ENCODE measurements around the gene COG5. TPM values are rescaled to one million over a fixed set of nuclear protein-coding genes. Genes with fewer than 3 reads are reported as not detected.

The COG5 gene
- total and polyA plus RNA-seq, 2 of the 4 experiments (the other 2 are of a cell fraction): 18.5 to 27.4 TPM

DNA sequence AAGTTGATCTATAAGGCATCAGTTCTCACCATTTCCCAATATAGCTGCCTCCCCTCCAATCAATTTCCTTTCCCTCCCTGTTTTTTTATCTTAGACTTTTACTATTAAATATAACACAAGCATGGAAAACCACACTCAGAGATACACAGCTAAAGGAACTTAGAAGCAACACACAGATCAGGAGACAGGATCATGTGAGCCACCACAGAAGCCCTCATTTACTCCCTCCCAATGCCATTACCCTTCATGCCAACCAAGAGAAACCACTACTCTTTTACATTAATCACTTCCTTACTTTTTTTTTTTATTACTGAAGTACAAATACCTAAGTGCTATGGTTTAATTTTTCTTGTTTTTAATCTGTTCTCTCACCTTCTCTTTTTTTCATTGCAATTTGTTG, 33.0 kb downstream of the COG5 start:
- BruUV-seq (replicated peaks): no TSS peak
- no peak overlapping the region for H2AK9ac ChIP-seq (replicated peaks; ENCODE audit: low read depth, low read length, poor library complexity)
- in situ Hi-C loops (cut with MboI; ENCODE audit: low sequenced_read_pairs) (no loop called here), intact Hi-C loops (cut with micrococcal nuclease) (no loop called here), dilution Hi-C loops (cut with HindIII; ENCODE audit: low sequenced_read_pairs, unreplicated experiment) (no loop called here)
- peaks cover 2% of the 10 kb centered on the region; the same call in 1 of the 2 replicates for H3K36me3 ChIP-seq (ENCODE audit: control insufficient read depth, insufficient read depth, low read length)
- H3K9me3 ChIP-seq (ENCODE audit: control insufficient read depth, insufficient read depth, low read length): no peaks in the 10 kb centered on the region
- H3K9ac ChIP-seq (ENCODE audit: low read depth, low read length): no peak overlapping the region
- H3K18ac ChIP-seq (ENCODE audit: low read depth, low read length): no peak overlapping the region
- H3K56ac ChIP-seq (ENCODE audit: extremely low read depth, insufficient read depth, low read length): no peak overlapping the region
- H2BK120ac ChIP-seq (ENCODE audit: low read depth, low read length): no peak overlapping the region
- H2BK20ac ChIP-seq (ENCODE audit: low read depth, low read length): no peak overlapping the region
- DNase-seq (no peak), ATAC-seq (ENCODE audit: low read depth) (no peak)
- CTCF ChIA-PET: no interaction called here
- no peak overlapping the region for H3K23ac ChIP-seq (ENCODE audit: low read depth, low read length)
- peaks cover 18 to 23% of the 10 kb centered on the region in 2 experiments for H3K79me1 ChIP-seq (ENCODE audit: low read depth in 1 of 2, low read length in 2 of 2)
- H3K4ac ChIP-seq (ENCODE audit: low read depth, low read length): no peak overlapping the region
- no peak overlapping the region for H4K91ac ChIP-seq (ENCODE audit: insufficient read depth, low read depth, low read length)
- H3K9me1 ChIP-seq (ENCODE audit: insufficient read depth, low read length): peaks cover 8% of the 10 kb centered on the region; the same call in 1 of the 2 replicates
- TF ChIP-seq MAFK (IDR thresholded peaks at IDR 0.05; ENCODE audit: low read depth, low read length) (no peak), POLR2A (IDR thresholded peaks at IDR 0.05; ENCODE audit: low read depth, low read length) (no peak), NFE2L2 (IDR thresholded peaks at IDR 0.05; ENCODE audit: low read depth, low read length) (no peak), SMC3 (IDR thresholded peaks at IDR 0.05; ENCODE audit: low read depth, low read length) (no peak), CHD1 (IDR thresholded peaks at IDR 0.05; ENCODE audit: low read depth, low read length) (no peak), CTCF (conservative IDR thresholded peaks at IDR 0.05; ENCODE audit: low read depth, low read length) (no peak), RFX5 (IDR thresholded peaks at IDR 0.05; ENCODE audit: low read depth, low read length) (no peak), MXI1 (IDR thresholded peaks at IDR 0.05; ENCODE audit: borderline replicate concordance, low read depth, low read length) (no peak), FOS (IDR thresholded peaks at IDR 0.05; ENCODE audit: low read depth, low read length) (no peak), ELK1 (IDR thresholded peaks at IDR 0.05; ENCODE audit: borderline replicate concordance, low read depth, low read length) (no peak), RCOR1 (IDR thresholded peaks at IDR 0.05; ENCODE audit: insufficient replicate concordance, low read length) (no peak), CEBPB (IDR thresholded peaks at IDR 0.05; ENCODE audit: low read depth, low read length) (no peak), MAZ (IDR thresholded peaks at IDR 0.05; ENCODE audit: borderline replicate concordance, low read depth, low read length) (no peak), BHLHE40 (IDR thresholded peaks at IDR 0.05; ENCODE audit: low read depth, low read length) (no peak), RAD21 (IDR thresholded peaks at IDR 0.05; ENCODE audit: low read length) (no peak)
- TF ChIP-seq, protein P1, sequence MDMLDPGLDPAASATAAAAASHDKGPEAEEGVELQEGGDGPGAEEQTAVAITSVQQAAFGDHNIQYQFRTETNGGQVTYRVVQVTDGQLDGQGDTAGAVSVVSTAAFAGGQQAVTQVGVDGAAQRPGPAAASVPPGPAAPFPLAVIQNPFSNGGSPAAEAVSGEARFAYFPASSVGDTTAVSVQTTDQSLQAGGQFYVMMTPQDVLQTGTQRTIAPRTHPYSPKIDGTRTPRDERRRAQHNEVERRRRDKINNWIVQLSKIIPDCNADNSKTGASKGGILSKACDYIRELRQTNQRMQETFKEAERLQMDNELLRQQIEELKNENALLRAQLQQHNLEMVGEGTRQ (IDR thresholded peaks at IDR 0.05; ENCODE audit: low read depth, low read length): no peak
- no peak overlapping the region for H2BK15ac ChIP-seq (ENCODE audit: low read depth, low read length)
- no peaks in the 10 kb centered on the region; the same call in none of the 2 replicates for H4K20me1 ChIP-seq (ENCODE audit: insufficient read depth, low read length)
- H4K5ac ChIP-seq (ENCODE audit: low read depth, low read length): no peak overlapping the region
- H2AK5ac ChIP-seq (ENCODE audit: low read depth, low read length): no peak overlapping the region
- no peaks in the 10 kb centered on the region for H3K27me3 ChIP-seq (ENCODE audit: control insufficient read depth, insufficient read depth, low read length)
- no peak overlapping the region for H2BK5ac ChIP-seq (ENCODE audit: low read depth, low read length, poor library complexity, severe bottlenecking)
- no peak overlapping the region for H3K14ac ChIP-seq (replicated peaks; ENCODE audit: low read depth, low read length)
- no peaks in the 10 kb centered on the region; the same call in 1 of the 2 replicates for H3K4me1 ChIP-seq (ENCODE audit: control insufficient read depth, insufficient read depth, low read length)
- no peak overlapping the region for H3K4me3 ChIP-seq (ENCODE audit: insufficient read depth, low read depth, low read length)
- H3K4me2 ChIP-seq (ENCODE audit: low read depth, low read length): no peak overlapping the region
- no peak overlapping the region for H3K27ac ChIP-seq (ENCODE audit: insufficient read depth, low read length)
- H4K8ac ChIP-seq (ENCODE audit: low read depth in 2 of 2, low read length in 2 of 2): no peak overlapping the region
- POLR2A ChIA-PET (ENCODE audit: unreplicated experiment): no interaction called here
- H2AFZ ChIP-seq (replicated peaks; ENCODE audit: low read length, poor library complexity): no peak overlapping the region

All from IMR-90 (cell line).